ENCODE measurements around the gene HPD. TPM values are rescaled to one million over a fixed set of nuclear protein-coding genes. Genes with fewer than 3 reads are reported as not detected.

Gene HPD
- total RNA-seq, 4 donors from 2014 or later: 1.4 TPM; not detected in 3

GRCh38 chr12:121801595-121802484, 56.8 kb downstream of the HPD start:
- Histone ChIP-seq H3K9me3 (no peaks in the 10 kb centered on the region), H3K4me3 (peak overlapping the region; percentile 89), H3K27ac (peak overlapping the region; percentile 100), H3K36me3 (no peaks in the 10 kb centered on the region), H3K4me1 (peaks cover 46% of the 10 kb centered on the region), H3K27me3 (no peaks in the 10 kb centered on the region)
- 1% methylated on average over 18 of the region's 18 CpGs for WGBS
- TF ChIP-seq POLR2A (IDR thresholded peaks at IDR 0.05): no peak
- no peak for TF ChIP-seq POLR2AphosphoS5 (IDR thresholded peaks at IDR 0.05)
- no peak for TF ChIP-seq EP300 (IDR thresholded peaks at IDR 0.05)
- TF ChIP-seq, protein P1, sequence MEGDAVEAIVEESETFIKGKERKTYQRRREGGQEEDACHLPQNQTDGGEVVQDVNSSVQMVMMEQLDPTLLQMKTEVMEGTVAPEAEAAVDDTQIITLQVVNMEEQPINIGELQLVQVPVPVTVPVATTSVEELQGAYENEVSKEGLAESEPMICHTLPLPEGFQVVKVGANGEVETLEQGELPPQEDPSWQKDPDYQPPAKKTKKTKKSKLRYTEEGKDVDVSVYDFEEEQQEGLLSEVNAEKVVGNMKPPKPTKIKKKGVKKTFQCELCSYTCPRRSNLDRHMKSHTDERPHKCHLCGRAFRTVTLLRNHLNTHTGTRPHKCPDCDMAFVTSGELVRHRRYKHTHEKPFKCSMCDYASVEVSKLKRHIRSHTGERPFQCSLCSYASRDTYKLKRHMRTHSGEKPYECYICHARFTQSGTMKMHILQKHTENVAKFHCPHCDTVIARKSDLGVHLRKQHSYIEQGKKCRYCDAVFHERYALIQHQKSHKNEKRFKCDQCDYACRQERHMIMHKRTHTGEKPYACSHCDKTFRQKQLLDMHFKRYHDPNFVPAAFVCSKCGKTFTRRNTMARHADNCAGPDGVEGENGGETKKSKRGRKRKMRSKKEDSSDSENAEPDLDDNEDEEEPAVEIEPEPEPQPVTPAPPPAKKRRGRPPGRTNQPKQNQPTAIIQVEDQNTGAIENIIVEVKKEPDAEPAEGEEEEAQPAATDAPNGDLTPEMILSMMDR (IDR thresholded peaks at IDR 0.05): no peak
- no peak for DNase-seq (ENCODE audit: low spot score in 2 of 2)

DNA sequence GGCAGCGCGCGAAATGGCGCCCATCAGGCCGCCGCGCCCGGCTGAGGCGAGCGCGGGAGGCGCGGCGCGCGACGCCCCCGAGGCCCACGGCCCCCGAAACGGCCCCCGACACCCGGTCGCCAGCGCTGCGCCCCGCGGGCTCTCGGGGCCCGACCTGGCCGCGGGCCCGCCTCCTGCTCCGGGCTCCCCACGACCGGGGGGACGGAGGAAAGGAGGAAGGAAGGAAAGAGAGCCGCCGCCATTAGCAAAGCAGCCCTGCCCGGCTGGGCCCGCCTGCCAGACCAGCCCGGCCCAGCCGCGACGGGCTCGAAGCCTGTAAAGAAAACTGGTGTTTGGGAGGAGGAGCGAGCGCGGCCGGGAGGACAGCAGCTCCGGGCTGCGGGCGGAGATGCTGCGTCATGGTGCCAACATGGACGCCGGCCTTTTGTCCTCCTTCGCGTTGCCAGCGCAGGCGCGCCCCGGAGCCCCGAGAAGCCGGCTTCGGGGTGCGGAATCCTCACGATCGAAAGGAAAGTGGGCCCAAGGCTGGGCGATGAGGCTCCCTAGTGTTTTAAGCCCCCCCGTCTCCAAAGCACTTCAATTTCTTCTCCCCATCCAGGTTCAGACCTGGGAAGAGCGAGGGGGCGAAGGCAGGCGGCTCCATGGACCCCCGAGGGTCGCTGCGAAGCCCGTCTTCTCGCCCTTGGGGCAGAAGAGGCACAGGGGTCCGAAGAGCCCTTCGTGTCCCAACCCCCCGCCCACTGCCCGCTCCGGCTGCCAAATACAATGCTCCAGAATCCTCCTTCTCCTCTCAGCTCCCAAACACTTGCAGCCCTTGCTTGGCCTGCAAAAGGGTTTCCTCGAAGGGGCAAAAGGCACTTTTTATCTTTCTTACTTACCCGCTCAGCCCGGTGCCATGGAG, 57.7 kb downstream of the HPD start:
- DNase-seq (ENCODE audit: low spot score in 2 of 2): peak; percentile 90 to 95
- Histone ChIP-seq H3K9me3 (no peaks in the 10 kb centered on the region), H3K36me3 (no peaks in the 10 kb centered on the region), H3K27ac (peak overlapping the region; percentile 100), H3K4me3 (peak overlapping the region; percentile 89), H3K4me1 (peaks cover 46% of the 10 kb centered on the region), H3K27me3 (no peaks in the 10 kb centered on the region)
- TF ChIP-seq, protein P1 (IDR thresholded peaks at IDR 0.05): no peak
- TF ChIP-seq POLR2A (IDR thresholded peaks at IDR 0.05) (peak in 1 of 2 donors; percentile 64), POLR2AphosphoS5 (IDR thresholded peaks at IDR 0.05) (peak in 2 of 3 donors; percentile 75 to 85), EP300 (IDR thresholded peaks at IDR 0.05) (no peak)
- under 1% methylated on average over 24 of the region's 86 CpGs for WGBS

- peak; percentile 94 to 96 for DNase-seq (ENCODE audit: low spot score in 2 of 2)
- TF ChIP-seq POLR2AphosphoS5 (IDR thresholded peaks at IDR 0.05): peak in 2 of 3 donors; percentile 29 to 35
- TF ChIP-seq, protein P1 (IDR thresholded peaks at IDR 0.05): peak in 1 of 2 donors; percentile 3
- no peak for TF ChIP-seq EP300 (IDR thresholded peaks at IDR 0.05)
- peak in 1 of 2 donors; percentile 8 for TF ChIP-seq POLR2A (IDR thresholded peaks at IDR 0.05)
- H3K27me3 ChIP-seq: no peaks in the 10 kb centered on the region
- 0% methylated on average over 2 of the region's 84 CpGs for WGBS
- H3K4me1 ChIP-seq: peaks cover 50% of the 10 kb centered on the region
- H3K36me3 ChIP-seq: peaks cover 5% of the 10 kb centered on the region
- peak overlapping the region; percentile 89 for H3K4me3 ChIP-seq
- H3K9me3 ChIP-seq: no peaks in the 10 kb centered on the region
- H3K27ac ChIP-seq: peak overlapping the region; percentile 100
Measured at GRCh38 chr12:121799842-121800693, 58.6 kb downstream of the HPD start.

- peak in 1 of 2 donors; percentile 85 for DNase-seq (ENCODE audit: low spot score in 2 of 2)
- TF ChIP-seq, protein P1 (IDR thresholded peaks at IDR 0.05): peak in 1 of 2 donors; percentile 3
- no peak for TF ChIP-seq POLR2A (IDR thresholded peaks at IDR 0.05)
- H3K4me3 ChIP-seq: peak overlapping the region; percentile 89
- H3K36me3 ChIP-seq: peaks cover 5% of the 10 kb centered on the region
- peak overlapping the region; percentile 100 for H3K27ac ChIP-seq
- H3K9me3 ChIP-seq: no peaks in the 10 kb centered on the region
- H3K4me1 ChIP-seq: peaks cover 58% of the 10 kb centered on the region
- no peaks in the 10 kb centered on the region for H3K27me3 ChIP-seq
- WGBS: 12% methylated on average over 11 of the region's 30 CpGs
Measured at GRCh38 chr12:121799156-121799841, 59.4 kb downstream of the HPD start.
